HG02798 (cell line): ENCODE results near the gene HOXD1.

ENCODE experiments used
- ATAC-seq: cut with Tn5 transposase; IDR thresholded peaks from one replicate; pipeline ENCODE4 v1.9.1; 2021; ENCODE audit warnings: mild to moderate bottlenecking; ENCODE audit not compliant: unreplicated experiment, poor library complexity

Gene HOXD1

GRCh38 chr2:176152350-176153181 is 35.9 kb upstream of the HOXD1 start:
- ATAC-seq = no peak

- ATAC-seq = no peak
Observed at GRCh38 chr2:176154576-176155252, 33.8 kb upstream of the HOXD1 start.

- no peak for ATAC-seq
Observed at GRCh38 chr2:176155356-176156044, 33.0 kb upstream of the HOXD1 start.

- no peak for ATAC-seq
Observed at GRCh38 chr2:176156301-176156806, 32.1 kb upstream of the HOXD1 start.

- ATAC-seq = no peak
Observed at GRCh38 chr2:176156807-176157498, 31.5 kb upstream of the HOXD1 start, which contains the start of gene HOXD3. HOXD3 (plus strand) TSS chr2:176157307; CDS start chr2:176169115, 11,808 bp downstream.

GRCh38 chr2:176157499-176158185 is 30.8 kb upstream of the HOXD1 start:
- ATAC-seq = no peak

GRCh38 chr2:176158186-176158591 is 30.3 kb upstream of the HOXD1 start:
- no peak for ATAC-seq

GRCh38 chr2:176158855-176159662 is 29.4 kb upstream of the HOXD1 start:
- ATAC-seq = no peak

- no peak for ATAC-seq
Observed at GRCh38 chr2:176159663-176160250, 28.7 kb upstream of the HOXD1 start.

- ATAC-seq = no peak
Observed at GRCh38 chr2:176160251-176160985, 28.1 kb upstream of the HOXD1 start.

- no peak for ATAC-seq
Observed at GRCh38 chr2:176160986-176161824, 27.3 kb upstream of the HOXD1 start.

- no peak for ATAC-seq
Observed at GRCh38 chr2:176161825-176162626, 26.4 kb upstream of the HOXD1 start.

- no peak for ATAC-seq
Observed at GRCh38 chr2:176162911-176163671, 25.4 kb upstream of the HOXD1 start.

GRCh38 chr2:176163672-176164056 is 24.8 kb upstream of the HOXD1 start:
- ATAC-seq = no peak

GRCh38 chr2:176164201-176164600 is 24.3 kb upstream of the HOXD1 start:
- ATAC-seq = no peak
